T-helper 1 cell treated with Interleukin-12 subunit alpha and Interleukin-12 subunit beta and Interleukin-4 antibody, amounts not matched to agents 30 μg/mL and 1 μg/mL, for 36 hours (primary cell): ENCODE measurements around the gene SPATS1.
"Not testable (repeated sequence)": the region's sequence is repeated elsewhere in the genome, so short reads cannot be mapped to it uniquely, and the experiment has no call there.

ENCODE experiments used
- H3K27ac Mint-ChIP-seq: one replicate; pipeline ENCODE4 v1.8.0; 2021; ENCODE audit warnings: mild to moderate bottlenecking, mixed read lengths
- H3K27me3 Mint-ChIP-seq: one replicate; pipeline ENCODE4 v1.8.0; 2021; ENCODE audit warnings: low read depth, mixed read lengths
- H3K36me3 Mint-ChIP-seq: one replicate; pipeline ENCODE4 v1.8.0; 2021; ENCODE audit warnings: low read depth, mixed read lengths
- H3K4me1 Mint-ChIP-seq: one replicate; pipeline ENCODE4 v1.8.0; 2021; ENCODE audit warnings: low read depth, mixed read lengths
- H3K4me3 Mint-ChIP-seq: one replicate; pipeline ENCODE4 v1.8.0; 2021; ENCODE audit warnings: mild to moderate bottlenecking, moderate library complexity, mixed read lengths
- H3K9me3 Mint-ChIP-seq: one replicate; pipeline ENCODE4 v1.8.0; 2021; ENCODE audit warnings: mixed read lengths

Gene SPATS1

GRCh38 chr6:44304282-44305199 lies 37.9 kb upstream of the SPATS1 start:
- Mint-ChIP-seq H3K36me3 (peaks cover 34% of the 10 kb centered on the region), H3K4me1 (no peaks in the 10 kb centered on the region), H3K27ac (no peak overlapping the region), H3K9me3 (no peaks in the 10 kb centered on the region), H3K4me3 (no peak overlapping the region), H3K27me3 (no peaks in the 10 kb centered on the region)

DNA sequence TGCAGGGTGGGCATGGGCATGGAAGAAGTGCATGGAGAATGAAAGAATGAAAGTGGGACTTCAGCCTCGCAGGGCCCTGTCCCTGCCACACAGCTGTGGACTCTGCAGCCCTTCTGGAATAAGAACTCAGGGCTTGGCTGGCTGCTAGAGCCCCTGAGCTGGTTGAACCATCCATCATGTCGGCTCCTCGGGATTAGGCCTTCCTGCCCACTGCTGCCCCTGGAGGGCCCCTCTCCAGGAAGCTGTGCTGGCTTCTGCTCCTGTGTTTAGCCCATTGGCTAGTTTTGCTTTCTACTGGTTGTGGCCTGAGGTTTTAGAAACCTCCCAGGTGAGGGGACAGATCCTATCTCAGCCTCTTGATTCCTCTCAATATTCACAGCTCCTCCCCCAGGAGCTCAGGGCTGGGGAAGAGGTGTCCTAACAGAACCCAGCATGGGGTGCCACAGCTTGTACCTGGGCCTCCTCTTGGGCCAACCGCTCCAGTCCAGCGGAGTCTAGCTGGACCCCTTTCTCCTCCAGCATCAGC lies 37.2 kb upstream of the SPATS1 start:
- H3K4me3 Mint-ChIP-seq: no peak overlapping the region
- peaks cover 36% of the 10 kb centered on the region for H3K36me3 Mint-ChIP-seq
- H3K27me3 Mint-ChIP-seq: no peaks in the 10 kb centered on the region
- no peak overlapping the region for H3K27ac Mint-ChIP-seq
- no peaks in the 10 kb centered on the region for H3K4me1 Mint-ChIP-seq
- H3K9me3 Mint-ChIP-seq: no peaks in the 10 kb centered on the region

DNA sequence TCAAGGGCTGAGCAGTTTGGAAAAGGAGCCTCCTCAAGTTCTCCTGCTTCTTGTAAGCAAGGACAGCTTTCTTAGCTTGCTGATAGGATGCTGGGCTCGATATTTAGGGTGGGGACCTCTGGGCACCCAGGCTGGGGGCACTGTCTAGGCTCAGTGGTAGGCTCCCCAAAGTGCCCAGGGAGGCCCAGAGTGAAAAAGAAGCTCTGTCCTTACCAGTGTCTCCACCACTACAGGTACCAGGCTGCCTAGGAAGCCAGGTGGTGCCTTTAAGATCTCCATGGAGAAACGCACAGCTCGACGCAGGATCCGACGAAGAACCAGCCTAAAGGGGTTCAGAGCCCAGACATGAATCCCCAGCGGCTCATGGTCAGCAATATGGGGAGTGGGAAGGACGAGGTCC lies 35.7 kb upstream of the SPATS1 start:
- Mint-ChIP-seq H3K4me3 (no peak overlapping the region), H3K27ac (no peak overlapping the region), H3K4me1 (peaks cover 1% of the 10 kb centered on the region), H3K27me3 (no peaks in the 10 kb centered on the region), H3K9me3 (no peaks in the 10 kb centered on the region), H3K36me3 (peaks cover 32% of the 10 kb centered on the region)

DNA sequence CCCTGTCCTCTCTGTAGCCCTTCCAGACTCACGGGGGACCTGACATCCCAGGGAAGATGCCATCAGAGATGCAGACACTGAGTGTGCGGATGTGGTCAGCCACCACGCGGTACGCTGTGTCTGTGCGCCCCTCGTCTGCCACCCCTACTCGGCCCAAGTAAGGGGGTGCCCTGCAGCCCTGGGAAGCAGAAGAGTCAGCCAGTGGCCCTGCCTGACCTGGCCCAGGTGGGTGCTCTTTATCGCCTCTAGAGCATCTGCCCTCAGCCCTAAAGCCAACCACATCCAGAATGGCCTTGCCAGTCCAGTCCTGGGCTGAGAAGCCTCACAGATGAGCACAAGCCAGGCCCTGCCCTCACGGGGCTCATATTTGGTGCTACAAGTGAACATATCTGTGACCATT lies 35.2 kb upstream of the SPATS1 start:
- Mint-ChIP-seq H3K4me1 (peaks cover 6% of the 10 kb centered on the region), H3K27ac (no peak overlapping the region), H3K27me3 (no peaks in the 10 kb centered on the region), H3K36me3 (peaks cover 32% of the 10 kb centered on the region), H3K9me3 (no peaks in the 10 kb centered on the region), H3K4me3 (no peak overlapping the region)

- H3K4me3 Mint-ChIP-seq: no peak overlapping the region
- H3K27me3 Mint-ChIP-seq: no peaks in the 10 kb centered on the region
- H3K4me1 Mint-ChIP-seq: peaks cover 13% of the 10 kb centered on the region
- H3K27ac Mint-ChIP-seq: peak overlapping the region; percentile 15
- no peaks in the 10 kb centered on the region for H3K9me3 Mint-ChIP-seq
- H3K36me3 Mint-ChIP-seq: peaks cover 25% of the 10 kb centered on the region
These were observed 33.4 kb upstream of the SPATS1 start for GRCh38 chr6:44309092-44309491.

- Mint-ChIP-seq H3K27ac (no peak overlapping the region), H3K9me3 (no peaks in the 10 kb centered on the region), H3K27me3 (no peaks in the 10 kb centered on the region), H3K4me3 (no peak overlapping the region), H3K4me1 (peaks cover 13% of the 10 kb centered on the region), H3K36me3 (peaks cover 25% of the 10 kb centered on the region)
These were observed 32.8 kb upstream of the SPATS1 start for GRCh38 chr6:44309631-44310030.

DNA sequence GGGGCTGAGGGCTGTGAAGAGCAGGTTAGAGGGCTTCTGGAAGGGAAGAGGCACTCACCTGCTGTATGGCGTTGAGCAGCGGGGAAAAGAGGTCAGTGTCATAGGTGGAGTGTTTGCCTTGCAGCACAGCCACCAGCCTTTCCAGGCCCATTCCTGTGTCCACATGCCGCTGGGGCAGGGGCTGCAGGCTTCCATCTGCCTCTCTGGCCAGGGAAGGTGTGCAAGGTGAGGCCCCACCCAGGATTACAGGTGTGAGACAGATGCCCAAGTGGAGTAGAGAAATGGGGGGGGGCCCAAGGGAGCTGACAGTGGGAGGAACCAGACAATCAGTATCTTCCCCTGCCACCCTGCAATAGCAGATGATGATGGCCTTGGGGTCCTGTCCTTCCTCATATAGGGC lies 32.2 kb upstream of the SPATS1 start:
- H3K4me1 Mint-ChIP-seq: peaks cover 13% of the 10 kb centered on the region
- peaks cover 1% of the 10 kb centered on the region for H3K27me3 Mint-ChIP-seq
- no peaks in the 10 kb centered on the region for H3K9me3 Mint-ChIP-seq
- H3K4me3 Mint-ChIP-seq: no peak overlapping the region
- peaks cover 22% of the 10 kb centered on the region for H3K36me3 Mint-ChIP-seq
- H3K27ac Mint-ChIP-seq: no peak overlapping the region

GRCh38 chr6:44311304-44311703 lies 31.1 kb upstream of the SPATS1 start:
- H3K27ac Mint-ChIP-seq: no peak overlapping the region
- H3K36me3 Mint-ChIP-seq: peaks cover 15% of the 10 kb centered on the region
- H3K4me3 Mint-ChIP-seq: peak overlapping the region; percentile 9
- peaks cover 5% of the 10 kb centered on the region for H3K27me3 Mint-ChIP-seq
- H3K4me1 Mint-ChIP-seq: peaks cover 13% of the 10 kb centered on the region
- H3K9me3 Mint-ChIP-seq: no peaks in the 10 kb centered on the region

DNA sequence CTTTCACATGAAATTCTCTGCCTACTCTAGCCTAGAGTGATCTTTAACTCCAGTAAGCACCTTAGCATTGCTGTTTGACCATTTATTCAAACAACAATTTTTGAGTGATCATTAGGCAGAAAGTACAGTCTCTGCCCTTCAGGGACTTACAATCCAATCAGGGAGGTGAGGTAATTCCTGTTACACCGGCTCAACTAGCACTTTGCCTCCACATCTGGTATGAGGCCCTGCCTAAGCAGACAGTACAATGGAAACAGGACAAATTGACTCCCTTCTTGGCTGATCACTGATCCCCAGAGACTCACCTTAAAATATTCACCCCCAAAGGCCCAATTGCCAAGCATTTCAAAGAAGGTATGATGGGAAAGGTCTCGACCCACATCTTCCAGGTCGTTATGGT lies 30.7 kb upstream of the SPATS1 start:
- Mint-ChIP-seq H3K27me3 (peaks cover 5% of the 10 kb centered on the region), H3K4me3 (peak overlapping the region; percentile 97), H3K27ac (peak overlapping the region; percentile 70), H3K9me3 (no peaks in the 10 kb centered on the region), H3K36me3 (peaks cover 15% of the 10 kb centered on the region), H3K4me1 (peaks cover 13% of the 10 kb centered on the region)

DNA sequence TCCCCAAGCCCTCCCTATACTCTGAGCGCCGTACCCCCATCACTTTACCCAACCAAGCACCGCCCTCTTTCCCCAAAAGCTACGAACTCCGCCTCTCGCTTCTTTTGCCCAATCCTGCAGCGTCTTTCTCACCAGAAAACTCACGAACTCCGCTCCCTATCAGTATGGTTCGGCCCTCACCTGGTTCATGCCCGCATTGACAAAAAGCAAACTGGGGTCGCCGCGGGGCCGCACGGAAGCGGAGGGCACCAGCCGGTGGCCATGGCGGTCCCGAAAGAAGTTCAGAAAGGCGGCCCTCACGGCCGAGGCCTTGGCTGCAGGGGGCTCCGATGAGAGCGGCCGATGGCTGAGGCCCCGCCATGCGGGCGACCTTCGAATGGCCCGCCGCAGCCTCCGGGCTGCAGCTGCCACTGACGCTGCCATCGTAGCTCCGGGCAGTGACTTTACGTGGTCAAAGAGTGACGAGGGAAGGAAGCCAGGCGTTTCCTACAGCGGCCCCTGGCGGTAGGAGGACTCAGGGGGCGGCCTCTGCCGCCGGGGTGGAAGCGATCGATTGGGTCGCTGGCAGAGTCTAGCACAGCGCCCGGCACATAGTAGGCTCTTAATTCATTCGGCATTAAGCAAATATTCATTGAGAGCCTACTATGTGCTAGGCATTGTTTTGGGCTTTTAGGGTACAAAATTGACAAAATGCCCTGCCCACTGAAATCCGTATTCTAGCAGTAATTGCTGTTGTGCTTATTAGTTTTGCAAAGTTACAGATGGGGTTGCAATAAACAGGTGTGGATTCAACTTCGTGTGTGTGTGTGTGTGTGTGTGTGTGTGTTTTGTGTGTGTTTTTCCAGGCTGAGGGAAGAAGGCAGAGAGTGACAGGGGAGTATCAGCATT lies 29.3 kb upstream of the SPATS1 start, which contains the start of gene AARS2:
Gene AARS2 (minus strand): TSS at position 447 of the 888 bp plus-strand sequence. CDS start 24 bp downstream, at position 423.
- H3K9me3 Mint-ChIP-seq: no peaks in the 10 kb centered on the region
- H3K36me3 Mint-ChIP-seq: peaks cover 15% of the 10 kb centered on the region
- H3K4me3 Mint-ChIP-seq: peak within 1 kb of the TSS; percentile 97
- peaks cover 7% of the 10 kb centered on the region for H3K27me3 Mint-ChIP-seq
- H3K27ac Mint-ChIP-seq: peak within 1 kb of the TSS; percentile 93
- H3K4me1 Mint-ChIP-seq: peaks cover 13% of the 10 kb centered on the region

GRCh38 chr6:44314657-44315056 lies 27.8 kb upstream of the SPATS1 start:
- peaks cover 13% of the 10 kb centered on the region for H3K36me3 Mint-ChIP-seq
- H3K9me3 Mint-ChIP-seq, H3K4me3 Mint-ChIP-seq, H3K27ac Mint-ChIP-seq: not testable (repeated sequence)
- H3K27me3 Mint-ChIP-seq: peaks cover 22% of the 10 kb centered on the region
- peaks cover 13% of the 10 kb centered on the region for H3K4me1 Mint-ChIP-seq

- H3K4me3 Mint-ChIP-seq: no peak overlapping the region
- H3K9me3 Mint-ChIP-seq: no peaks in the 10 kb centered on the region
- peaks cover 13% of the 10 kb centered on the region for H3K4me1 Mint-ChIP-seq
- H3K27me3 Mint-ChIP-seq: peaks cover 28% of the 10 kb centered on the region
- peaks cover 6% of the 10 kb centered on the region for H3K36me3 Mint-ChIP-seq
- H3K27ac Mint-ChIP-seq: no peak overlapping the region
These were observed 26.9 kb upstream of the SPATS1 start for GRCh38 chr6:44315516-44315915.

- H3K9me3 Mint-ChIP-seq: no peaks in the 10 kb centered on the region
- no peak overlapping the region for H3K27ac Mint-ChIP-seq
- peaks cover 32% of the 10 kb centered on the region for H3K27me3 Mint-ChIP-seq
- peaks cover 3% of the 10 kb centered on the region for H3K36me3 Mint-ChIP-seq
- peaks cover 13% of the 10 kb centered on the region for H3K4me1 Mint-ChIP-seq
- no peak overlapping the region for H3K4me3 Mint-ChIP-seq
These were observed 26.5 kb upstream of the SPATS1 start for GRCh38 chr6:44315951-44316350.

- Mint-ChIP-seq H3K27me3 (peaks cover 37% of the 10 kb centered on the region), H3K9me3 (no peaks in the 10 kb centered on the region), H3K36me3 (peaks cover 2% of the 10 kb centered on the region), H3K27ac (no peak overlapping the region), H3K4me3 (no peak overlapping the region), H3K4me1 (peaks cover 13% of the 10 kb centered on the region)
These were observed 26.0 kb upstream of the SPATS1 start for GRCh38 chr6:44316481-44316880.
